Glutamatergic neuron (in vitro differentiated cells): ENCODE measurements around the gene STK10. TPM values are rescaled to one million over a fixed set of nuclear protein-coding genes. Genes with fewer than 3 reads are reported as not detected.

Experiments used
- DNase-seq: peaks from one replicate; pipeline ENCODE4 v3.0.0; 2022
- H3K27ac Mint-ChIP-seq: one replicate; pipeline ENCODE4 v1.8.0; 2020; ENCODE audit warnings: mild to moderate bottlenecking, mixed read lengths, inconsistent platforms; ENCODE audit not compliant: unreplicated experiment
- H3K27me3 Mint-ChIP-seq: one replicate; pipeline ENCODE4 v1.8.0; 2020; ENCODE audit warnings: mild to moderate bottlenecking, moderate library complexity, mixed read lengths, inconsistent platforms; ENCODE audit not compliant: unreplicated experiment
- H3K36me3 Mint-ChIP-seq: one replicate; pipeline ENCODE4 v1.8.0; 2020; ENCODE audit warnings: mild to moderate bottlenecking, mixed read lengths, inconsistent platforms; ENCODE audit not compliant: unreplicated experiment
- H3K4me1 Mint-ChIP-seq: one replicate; pipeline ENCODE4 v1.8.0; 2020; ENCODE audit warnings: mild to moderate bottlenecking, low read depth, mixed read lengths, inconsistent platforms; ENCODE audit not compliant: unreplicated experiment
- H3K4me3 Mint-ChIP-seq: one replicate; pipeline ENCODE4 v1.8.0; 2020; ENCODE audit warnings: mild to moderate bottlenecking, mixed read lengths, inconsistent platforms; ENCODE audit not compliant: unreplicated experiment
- H3K9me3 Mint-ChIP-seq: one replicate; pipeline ENCODE4 v1.8.0; 2020; ENCODE audit warnings: mild to moderate bottlenecking, moderate library complexity, mixed read lengths, inconsistent platforms; ENCODE audit not compliant: unreplicated experiment
- CTCF ChIP-seq: fragments of 200-600 bp; sonication (generic); IDR thresholded peaks from one replicate; pipeline ENCODE4 v1.5.0; 2021; ENCODE audit not compliant: partially characterized antibody, unreplicated experiment
- total RNA-seq: library from RNA; stranded (reverse); fragmentation: NEBNext Ultra II Directional; extraction: Animal tissue kit (Norgen Biotek cat#: 25700); gene quantifications from one replicate; pipeline ENCODE4 v1.2.1, GENCODE V29; 2021; ENCODE audit not compliant: unreplicated experiment

The STK10 gene
- total RNA-seq, 1 donor from 2014 or later, result 84.7 TPM

GRCh38 chr5:172049226-172049796, 138.7 kb downstream of the STK10 start:
- no peak for TF ChIP-seq CTCF
- Mint-ChIP-seq H3K4me1 (peaks cover 12% of the 10 kb centered on the region), H3K9me3 (no peaks in the 10 kb centered on the region), H3K36me3 (peaks cover 5% of the 10 kb centered on the region), H3K27me3 (peaks cover 6% of the 10 kb centered on the region), H3K27ac (no peak overlapping the region), H3K4me3 (no peak overlapping the region)
- DNase-seq, result no peak

- peaks cover under 1% of the 10 kb centered on the region for H3K9me3 Mint-ChIP-seq
- peaks cover 6% of the 10 kb centered on the region for H3K27me3 Mint-ChIP-seq
- peaks cover 19% of the 10 kb centered on the region for H3K4me1 Mint-ChIP-seq
- no peak for DNase-seq
- H3K4me3 Mint-ChIP-seq, result no peak overlapping the region
- TF ChIP-seq CTCF, result no peak
- H3K36me3 Mint-ChIP-seq, result peaks cover 5% of the 10 kb centered on the region
- no peak overlapping the region for H3K27ac Mint-ChIP-seq
Observed at GRCh38 chr5:172048539-172049101, 139.4 kb downstream of the STK10 start.

GRCh38 chr5:172048170-172048422, 139.9 kb downstream of the STK10 start:
- Mint-ChIP-seq H3K27me3 (peaks cover 8% of the 10 kb centered on the region), H3K36me3 (peaks cover 9% of the 10 kb centered on the region), H3K4me1 (peaks cover 20% of the 10 kb centered on the region), H3K27ac (no peak overlapping the region), H3K9me3 (peaks cover 4% of the 10 kb centered on the region), H3K4me3 (no peak overlapping the region)
- no peak for DNase-seq
- TF ChIP-seq CTCF, result no peak

GRCh38 chr5:172046593-172046992, 141.4 kb downstream of the STK10 start:
- Mint-ChIP-seq H3K4me1 (peaks cover 24% of the 10 kb centered on the region), H3K9me3 (peaks cover 4% of the 10 kb centered on the region), H3K4me3 (no peak overlapping the region), H3K27ac (no peak overlapping the region), H3K36me3 (peaks cover 9% of the 10 kb centered on the region), H3K27me3 (peaks cover 5% of the 10 kb centered on the region)
- no peak for TF ChIP-seq CTCF
- no peak for DNase-seq

- H3K27me3 Mint-ChIP-seq, result peaks cover 5% of the 10 kb centered on the region
- H3K36me3 Mint-ChIP-seq, result peaks cover 9% of the 10 kb centered on the region
- peaks cover 4% of the 10 kb centered on the region for H3K9me3 Mint-ChIP-seq
- peaks cover 24% of the 10 kb centered on the region for H3K4me1 Mint-ChIP-seq
- DNase-seq, result no peak
- peak overlapping the region; percentile 43 for H3K4me3 Mint-ChIP-seq
- TF ChIP-seq CTCF, result no peak
- peak overlapping the region; percentile 39 for H3K27ac Mint-ChIP-seq
Observed at GRCh38 chr5:172045315-172045632, 142.8 kb downstream of the STK10 start.
